Calu3 (cell line): ENCODE results near the gene DOCK3. TPM values are rescaled to one million over a fixed set of nuclear protein-coding genes. Genes with fewer than 3 reads are reported as not detected.

Source experiments
- BruUV-seq: library from RNA; stranded (reverse); fragments of 400-500 nt; replicated peaks from 2 replicates; lab custom pipeline; 2021; lab: Mats Ljungman, UMichigan
- CTCF ChIA-PET: fragments of 300-600 bp; sonication (Branson Sonifier 250); formaldehyde crosslinking; loops from one replicate; lab custom pipeline; 2022; ENCODE audit warnings: antibody characterized with exemption; lab: Charles Lee
- DNase-seq: peaks from one replicate; pipeline ENCODE4 v3.0.0; 2022
- H3K27ac Mint-ChIP-seq: one replicate; pipeline ENCODE4 v1.8.0; 2022; ENCODE audit warnings: mixed read lengths; ENCODE audit not compliant: unreplicated experiment
- H3K27me3 Mint-ChIP-seq: one replicate; pipeline ENCODE4 v1.8.0; 2022; ENCODE audit warnings: mixed read lengths; ENCODE audit not compliant: unreplicated experiment
- H3K36me3 Mint-ChIP-seq: one replicate; pipeline ENCODE4 v1.8.0; 2022; ENCODE audit warnings: mild to moderate bottlenecking, moderate library complexity, mixed read lengths; ENCODE audit not compliant: insufficient read depth, unreplicated experiment
- H3K4me1 Mint-ChIP-seq: one replicate; pipeline ENCODE4 v1.8.0; 2022; ENCODE audit warnings: mild to moderate bottlenecking, low read depth, mixed read lengths; ENCODE audit not compliant: unreplicated experiment
- H3K4me3 Mint-ChIP-seq: one replicate; pipeline ENCODE4 v1.8.0; 2022; ENCODE audit warnings: mild to moderate bottlenecking, low read depth, moderate library complexity, mixed read lengths; ENCODE audit not compliant: unreplicated experiment
- H3K9me3 Mint-ChIP-seq: one replicate; pipeline ENCODE4 v1.8.0; 2022; ENCODE audit warnings: low read depth, mixed read lengths; ENCODE audit not compliant: unreplicated experiment
- CTCF ChIP-seq: fragments of 200-600 bp; IDR thresholded peaks from one replicate; pipeline ENCODE4 v1.8.0; 2022; ENCODE audit warnings: antibody characterized with exemption; ENCODE audit not compliant: unreplicated experiment
- intact Hi-C: fragments of 100-400 bp; cut with micrococcal nuclease; formaldehyde crosslinking; loops from one replicate; pipeline ENCODE4 v1.10.0; 2022; ENCODE audit not compliant: unreplicated experiment
- total RNA-seq: library from RNA; stranded (reverse); gene quantifications from 2 replicates; pipeline ENCODE4 v1.2.3, GENCODE V29; 2022

Gene DOCK3
- total RNA-seq, 1 experiment from 2014 or later: 0.19 TPM

DNA sequence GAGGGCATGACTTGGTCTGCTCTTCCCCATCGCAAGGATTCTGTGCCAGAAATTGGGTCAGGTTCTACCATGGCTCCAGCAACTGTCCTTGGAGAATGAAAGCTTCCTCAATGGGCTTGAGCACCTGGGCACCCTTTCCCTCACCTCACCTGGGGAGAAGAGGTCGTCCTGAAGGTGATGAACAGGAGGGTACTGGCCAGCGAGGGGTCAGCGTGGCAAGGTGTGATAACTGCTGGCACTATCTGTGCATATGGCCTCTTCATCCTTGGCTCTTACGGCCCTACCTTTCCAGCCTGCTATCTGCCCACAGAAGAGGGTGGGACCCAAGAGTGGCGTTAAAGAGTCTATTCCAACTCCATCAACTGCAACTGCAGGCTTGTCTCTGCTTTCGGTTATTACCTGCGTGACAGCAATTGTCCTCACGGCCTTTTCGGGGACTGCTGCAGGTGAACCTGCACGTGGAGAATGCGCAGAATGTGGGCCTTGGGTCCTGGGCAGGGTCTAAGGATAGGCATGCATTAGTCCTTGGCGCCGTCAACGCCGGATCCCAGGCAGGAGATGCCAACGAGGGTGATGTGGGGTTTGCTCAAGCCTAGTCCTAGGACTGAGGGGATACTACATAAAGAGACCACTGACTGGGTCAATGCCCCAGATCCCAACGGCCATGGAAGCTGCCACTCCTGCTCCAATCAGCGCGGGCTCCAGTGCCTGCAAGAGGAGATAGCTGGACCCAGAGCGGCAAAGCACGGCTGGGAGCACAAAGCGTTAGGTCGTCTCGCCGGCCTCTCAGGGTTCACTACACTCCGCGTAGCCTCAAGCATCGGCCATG is 715.7 kb downstream of the DOCK3 start:
- Mint-ChIP-seq H3K9me3 (no peaks in the 10 kb centered on the region), H3K27ac (no peak overlapping the region), H3K27me3 (no peaks in the 10 kb centered on the region), H3K4me3 (peak overlapping the region; percentile 71), H3K4me1 (peaks cover 39% of the 10 kb centered on the region), H3K36me3 (peaks cover 97% of the 10 kb centered on the region)
- no peak for DNase-seq
- TF ChIP-seq CTCF: no peak
- intact Hi-C loops: no loop called here
- TSS peak; percentile 18 for BruUV-seq
- CTCF ChIA-PET: no interaction called here

- peak; percentile 65 for TF ChIP-seq CTCF
- CTCF ChIA-PET: no interaction called here
- Mint-ChIP-seq H3K27ac (peak within 1 kb of the TSS; percentile 39), H3K36me3 (peaks cover 90% of the 10 kb centered on the region), H3K4me3 (peak within 1 kb of the TSS; percentile 71), H3K27me3 (no peaks in the 10 kb centered on the region), H3K9me3 (no peaks in the 10 kb centered on the region), H3K4me1 (peaks cover 38% of the 10 kb centered on the region)
- BruUV-seq: no TSS peak
- DNase-seq: peak; percentile 97
- intact Hi-C loops: no loop called here
Measured at GRCh38 chr3:51391075-51391565, 716.4 kb downstream of the DOCK3 start, which contains the start of gene RBM15B. Gene RBM15B (plus strand): TSS chr3:51391285. CDS start chr3:51391400, 115 bp downstream.

GRCh38 chr3:51391566-51392354 is 717.0 kb downstream of the DOCK3 start:
- Mint-ChIP-seq H3K36me3 (peaks cover 88% of the 10 kb centered on the region), H3K27ac (peak overlapping the region; percentile 39), H3K9me3 (no peaks in the 10 kb centered on the region), H3K4me3 (peak overlapping the region; percentile 71), H3K27me3 (no peaks in the 10 kb centered on the region), H3K4me1 (peaks cover 32% of the 10 kb centered on the region)
- intact Hi-C loops: no loop called here
- BruUV-seq: no TSS peak
- DNase-seq: peak; percentile 28
- no peak for TF ChIP-seq CTCF
- CTCF ChIA-PET: interaction anchor here (0.5 kb wide), 1 partner anchor 260 kb away, joined by 3 read pairs; no protein-coding TSS in a partner anchor

GRCh38 chr3:51392355-51393133 is 717.8 kb downstream of the DOCK3 start:
- intact Hi-C loops: no loop called here
- CTCF ChIA-PET: interaction anchor here (0.5 to 1.1 kb wide), 2 partner anchors 8 to 261 kb away, joined by 3 read pairs; partner anchors contain the start of gene MANF
- Mint-ChIP-seq H3K27ac (no peak overlapping the region), H3K9me3 (no peaks in the 10 kb centered on the region), H3K4me1 (peaks cover 29% of the 10 kb centered on the region), H3K4me3 (peak overlapping the region; percentile 71), H3K36me3 (peaks cover 88% of the 10 kb centered on the region), H3K27me3 (no peaks in the 10 kb centered on the region)
- no TSS peak for BruUV-seq
- no peak for DNase-seq
- no peak for TF ChIP-seq CTCF
